Measurements from ENCODE around the gene SEL1L3. TPM values are rescaled to one million over a fixed set of nuclear protein-coding genes. Genes with fewer than 3 reads are reported as not detected.

Gene SEL1L3
- total and polyA plus RNA-seq, 4 donors, result 3.3 to 13.1 (median 5.7) TPM

DNA sequence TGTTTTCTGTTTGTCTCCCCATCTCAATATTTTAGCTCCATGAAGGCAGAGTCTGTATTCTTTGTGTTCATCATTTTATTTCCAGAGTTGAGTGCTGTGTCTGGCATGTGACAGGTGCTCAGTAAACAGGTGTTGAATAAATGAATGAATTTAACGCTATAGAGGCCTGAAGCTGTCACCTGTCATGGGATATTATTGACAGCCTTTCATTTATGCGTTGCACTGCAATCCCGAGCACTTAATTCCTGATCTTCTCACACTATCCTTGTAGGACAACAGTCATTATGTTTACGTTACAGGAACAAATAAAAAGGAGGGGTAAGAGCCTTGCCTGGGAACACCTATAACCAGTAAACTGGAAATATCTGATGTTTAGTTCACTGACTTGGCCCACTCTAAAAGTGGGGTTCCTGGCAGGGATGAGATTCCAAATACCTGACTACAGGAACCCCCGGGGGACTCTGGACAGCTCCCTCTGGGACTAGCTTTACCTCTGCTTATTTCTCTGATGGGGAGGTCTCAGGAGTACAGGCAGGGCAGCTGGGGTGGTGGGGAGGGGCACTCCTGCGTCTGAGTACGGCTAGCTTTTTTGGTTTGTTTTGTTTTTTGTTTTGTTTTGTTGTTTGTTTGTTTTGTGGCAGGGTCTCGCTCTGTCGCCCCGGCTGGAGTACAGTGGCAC lies 36.6 kb downstream of the SEL1L3 start:
- Histone ChIP-seq H3K9ac (ENCODE audit: low read depth in 1 of 2, low read length in 2 of 2) (no peak overlapping the region), H3K27me3 (ENCODE audit: control insufficient read depth in 4 of 4, insufficient read depth in 4 of 4, low read length in 3 of 4) (no peaks in the 10 kb centered on the region), H3K27ac (ENCODE audit: low read depth in 1 of 2, low read length in 2 of 2) (no peak overlapping the region), H3K36me3 (ENCODE audit: control insufficient read depth in 4 of 4, insufficient read depth in 3 of 4, low read depth in 1 of 4, low read length in 3 of 4) (no peaks in the 10 kb centered on the region), H3K9me3 (ENCODE audit: control insufficient read depth in 4 of 4, low read length in 3 of 4) (no peaks in the 10 kb centered on the region), H3K4me1 (ENCODE audit: control insufficient read depth in 4 of 4, insufficient read depth in 4 of 4, low read length in 3 of 4) (no peaks in the 10 kb centered on the region), H3K4me3 (ENCODE audit: low read depth in 1 of 3, low read length in 3 of 3) (no peak overlapping the region)
- no peak for TF ChIP-seq HNF4A (conservative IDR thresholded peaks at IDR 0.05)
- TF ChIP-seq GABPA (IDR thresholded peaks at IDR 0.05 in 1 of 2, conservative IDR thresholded peaks at IDR 0.05 in 1 of 2), result no peak
- no peak for TF ChIP-seq JUND (IDR thresholded peaks at IDR 0.05)
- TF ChIP-seq, protein P1, sequence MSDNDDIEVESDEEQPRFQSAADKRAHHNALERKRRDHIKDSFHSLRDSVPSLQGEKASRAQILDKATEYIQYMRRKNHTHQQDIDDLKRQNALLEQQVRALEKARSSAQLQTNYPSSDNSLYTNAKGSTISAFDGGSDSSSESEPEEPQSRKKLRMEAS (IDR thresholded peaks at IDR 0.05), result no peak
- no peak for TF ChIP-seq RAD21 (IDR thresholded peaks at IDR 0.05)
- TF ChIP-seq RXRA (IDR thresholded peaks at IDR 0.05), result no peak
- TF ChIP-seq, protein P2, sequence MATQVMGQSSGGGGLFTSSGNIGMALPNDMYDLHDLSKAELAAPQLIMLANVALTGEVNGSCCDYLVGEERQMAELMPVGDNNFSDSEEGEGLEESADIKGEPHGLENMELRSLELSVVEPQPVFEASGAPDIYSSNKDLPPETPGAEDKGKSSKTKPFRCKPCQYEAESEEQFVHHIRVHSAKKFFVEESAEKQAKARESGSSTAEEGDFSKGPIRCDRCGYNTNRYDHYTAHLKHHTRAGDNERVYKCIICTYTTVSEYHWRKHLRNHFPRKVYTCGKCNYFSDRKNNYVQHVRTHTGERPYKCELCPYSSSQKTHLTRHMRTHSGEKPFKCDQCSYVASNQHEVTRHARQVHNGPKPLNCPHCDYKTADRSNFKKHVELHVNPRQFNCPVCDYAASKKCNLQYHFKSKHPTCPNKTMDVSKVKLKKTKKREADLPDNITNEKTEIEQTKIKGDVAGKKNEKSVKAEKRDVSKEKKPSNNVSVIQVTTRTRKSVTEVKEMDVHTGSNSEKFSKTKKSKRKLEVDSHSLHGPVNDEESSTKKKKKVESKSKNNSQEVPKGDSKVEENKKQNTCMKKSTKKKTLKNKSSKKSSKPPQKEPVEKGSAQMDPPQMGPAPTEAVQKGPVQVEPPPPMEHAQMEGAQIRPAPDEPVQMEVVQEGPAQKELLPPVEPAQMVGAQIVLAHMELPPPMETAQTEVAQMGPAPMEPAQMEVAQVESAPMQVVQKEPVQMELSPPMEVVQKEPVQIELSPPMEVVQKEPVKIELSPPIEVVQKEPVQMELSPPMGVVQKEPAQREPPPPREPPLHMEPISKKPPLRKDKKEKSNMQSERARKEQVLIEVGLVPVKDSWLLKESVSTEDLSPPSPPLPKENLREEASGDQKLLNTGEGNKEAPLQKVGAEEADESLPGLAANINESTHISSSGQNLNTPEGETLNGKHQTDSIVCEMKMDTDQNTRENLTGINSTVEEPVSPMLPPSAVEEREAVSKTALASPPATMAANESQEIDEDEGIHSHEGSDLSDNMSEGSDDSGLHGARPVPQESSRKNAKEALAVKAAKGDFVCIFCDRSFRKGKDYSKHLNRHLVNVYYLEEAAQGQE (IDR thresholded peaks at IDR 0.05), result no peak
- TF ChIP-seq HNF4G (IDR thresholded peaks at IDR 0.05), result no peak
- WGBS, result 97% methylated on average over 10 of the region's 10 CpGs
- no peak for DNase-seq (ENCODE audit: low spot score)

DNA sequence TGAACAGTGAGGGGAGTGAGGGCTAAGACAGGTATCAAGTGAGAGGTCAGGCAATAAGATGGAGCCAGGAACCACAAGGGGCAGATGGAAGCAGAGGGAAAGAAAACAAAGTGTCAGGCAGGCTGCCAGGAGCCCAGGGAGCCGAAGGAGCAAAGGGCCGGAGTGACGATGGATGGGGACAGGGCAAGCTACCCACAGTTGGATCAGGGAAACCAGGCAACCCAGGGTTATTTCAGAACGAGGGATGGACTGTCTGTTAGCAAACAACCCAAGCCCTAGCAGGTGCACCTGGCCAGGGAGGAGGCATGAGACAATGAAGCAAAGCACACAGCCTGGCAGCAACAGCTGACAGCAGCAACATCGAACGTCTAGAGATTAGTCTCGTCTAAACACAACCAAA lies 39.2 kb downstream of the SEL1L3 start:
- H3K9ac ChIP-seq (ENCODE audit: low read depth in 1 of 2, low read length in 2 of 2), result no peak overlapping the region
- H3K4me3 ChIP-seq (ENCODE audit: low read depth in 1 of 3, low read length in 3 of 3), result no peak overlapping the region
- H3K27ac ChIP-seq (ENCODE audit: low read depth in 1 of 2, low read length in 2 of 2), result no peak overlapping the region
- no peaks in the 10 kb centered on the region for H3K4me1 ChIP-seq (ENCODE audit: control insufficient read depth in 4 of 4, insufficient read depth in 4 of 4, low read length in 3 of 4)
- H3K27me3 ChIP-seq (ENCODE audit: control insufficient read depth in 4 of 4, insufficient read depth in 4 of 4, low read length in 3 of 4), result no peaks in the 10 kb centered on the region
- no peak for DNase-seq (ENCODE audit: low spot score)
- H3K9me3 ChIP-seq (ENCODE audit: control insufficient read depth in 4 of 4, low read length in 3 of 4), result no peaks in the 10 kb centered on the region
- TF ChIP-seq JUND (IDR thresholded peaks at IDR 0.05) (no peak), NR2F2 (IDR thresholded peaks at IDR 0.05) (no peak), TAF1 (conservative IDR thresholded peaks at IDR 0.05) (no peak), ATF3 (IDR thresholded peaks at IDR 0.05) (no peak)
- TF ChIP-seq, protein P1 (IDR thresholded peaks at IDR 0.05), result no peak
- TF ChIP-seq, protein P3, sequence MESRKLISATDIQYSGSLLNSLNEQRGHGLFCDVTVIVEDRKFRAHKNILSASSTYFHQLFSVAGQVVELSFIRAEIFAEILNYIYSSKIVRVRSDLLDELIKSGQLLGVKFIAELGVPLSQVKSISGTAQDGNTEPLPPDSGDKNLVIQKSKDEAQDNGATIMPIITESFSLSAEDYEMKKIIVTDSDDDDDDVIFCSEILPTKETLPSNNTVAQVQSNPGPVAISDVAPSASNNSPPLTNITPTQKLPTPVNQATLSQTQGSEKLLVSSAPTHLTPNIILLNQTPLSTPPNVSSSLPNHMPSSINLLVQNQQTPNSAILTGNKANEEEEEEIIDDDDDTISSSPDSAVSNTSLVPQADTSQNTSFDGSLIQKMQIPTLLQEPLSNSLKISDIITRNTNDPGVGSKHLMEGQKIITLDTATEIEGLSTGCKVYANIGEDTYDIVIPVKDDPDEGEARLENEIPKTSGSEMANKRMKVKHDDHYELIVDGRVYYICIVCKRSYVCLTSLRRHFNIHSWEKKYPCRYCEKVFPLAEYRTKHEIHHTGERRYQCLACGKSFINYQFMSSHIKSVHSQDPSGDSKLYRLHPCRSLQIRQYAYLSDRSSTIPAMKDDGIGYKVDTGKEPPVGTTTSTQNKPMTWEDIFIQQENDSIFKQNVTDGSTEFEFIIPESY (IDR thresholded peaks at IDR 0.05), result no peak
- TF ChIP-seq, protein P2 (IDR thresholded peaks at IDR 0.05), result no peak
- TF ChIP-seq, protein P4, sequence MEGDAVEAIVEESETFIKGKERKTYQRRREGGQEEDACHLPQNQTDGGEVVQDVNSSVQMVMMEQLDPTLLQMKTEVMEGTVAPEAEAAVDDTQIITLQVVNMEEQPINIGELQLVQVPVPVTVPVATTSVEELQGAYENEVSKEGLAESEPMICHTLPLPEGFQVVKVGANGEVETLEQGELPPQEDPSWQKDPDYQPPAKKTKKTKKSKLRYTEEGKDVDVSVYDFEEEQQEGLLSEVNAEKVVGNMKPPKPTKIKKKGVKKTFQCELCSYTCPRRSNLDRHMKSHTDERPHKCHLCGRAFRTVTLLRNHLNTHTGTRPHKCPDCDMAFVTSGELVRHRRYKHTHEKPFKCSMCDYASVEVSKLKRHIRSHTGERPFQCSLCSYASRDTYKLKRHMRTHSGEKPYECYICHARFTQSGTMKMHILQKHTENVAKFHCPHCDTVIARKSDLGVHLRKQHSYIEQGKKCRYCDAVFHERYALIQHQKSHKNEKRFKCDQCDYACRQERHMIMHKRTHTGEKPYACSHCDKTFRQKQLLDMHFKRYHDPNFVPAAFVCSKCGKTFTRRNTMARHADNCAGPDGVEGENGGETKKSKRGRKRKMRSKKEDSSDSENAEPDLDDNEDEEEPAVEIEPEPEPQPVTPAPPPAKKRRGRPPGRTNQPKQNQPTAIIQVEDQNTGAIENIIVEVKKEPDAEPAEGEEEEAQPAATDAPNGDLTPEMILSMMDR (IDR thresholded peaks at IDR 0.05; ENCODE audit: low read depth, low read length, missing input control), result no peak
- WGBS, result 89% methylated on average over 7 of the region's 7 CpGs
- H3K36me3 ChIP-seq (ENCODE audit: control insufficient read depth in 4 of 4, insufficient read depth in 3 of 4, low read depth in 1 of 4, low read length in 3 of 4), result peaks cover 0 to 5% (median 1%) of the 10 kb centered on the region in 4 donors
